GM12865 (cell line): ENCODE results near the gene ANKRD20A1.
"Not testable (repeated sequence)": the region's sequence is repeated elsewhere in the genome, so short reads cannot be mapped to it uniquely, and the experiment has no call there.

ENCODE experiments used
- DNase-seq: peaks from one replicate; pipeline ENCODE4 v3.0.0; 2010; ENCODE audit warnings: low read depth
- H3K4me3 ChIP-seq: 2 replicates; pipeline ENCODE4 v1.5.1; 2011; ENCODE audit warnings: mild to moderate bottlenecking, low read depth, low read length, control low read depth

ANKRD20A1 gene

GRCh38 chr9:67858871-67859270 lies at the start of gene ANKRD20A1:
TSS of gene ANKRD20A1 (plus strand) at chr9:67858931. CDS start at chr9:67859427, 496 bp downstream.
- not testable (repeated sequence) for H3K4me3 ChIP-seq
- peak; percentile 52 for DNase-seq

- H3K4me3 ChIP-seq, DNase-seq: not testable (repeated sequence)
These were observed 26.6 kb upstream of the ANKRD20A1 start for GRCh38 chr9:67832088-67832487.
